Activated B cell treated with CpG ODN at 0.5 μM for 24 hours (primary cell): Measurements from ENCODE around the gene PTCH2. TPM values are rescaled to one million over a fixed set of nuclear protein-coding genes. Genes with fewer than 3 reads are reported as not detected.

Source experiments
- ATAC-seq: fragments of 200-7000 bp; cut with Tn5 transposase; one replicate; pipeline ENCODE4 v1.10.0; 2021; ENCODE audit warnings: low read depth, mild to moderate bottlenecking, moderate library complexity
- CTCF ChIA-PET: fragments of 350-600 bp; sonication (Branson Sonifier 250); formaldehyde crosslinking; loops from one replicate; lab custom pipeline; 2021; ENCODE audit warnings: antibody characterized with exemption; lab: Charles Lee
- POLR2A ChIA-PET: fragments of 350-600 bp; sonication (Branson Sonifier 250); formaldehyde crosslinking; loops from one replicate; lab custom pipeline; 2021; ENCODE audit warnings: antibody characterized with exemption; lab: Charles Lee
- DNase-seq: peaks from one replicate; pipeline ENCODE4 v3.0.0; 2022
- H3K27ac Mint-ChIP-seq: one replicate; pipeline ENCODE4 v1.8.0; 2020; ENCODE audit warnings: mixed read lengths
- H3K27me3 Mint-ChIP-seq: one replicate; pipeline ENCODE4 v1.8.0; 2021; ENCODE audit warnings: mixed read lengths
- H3K36me3 Mint-ChIP-seq: one replicate; pipeline ENCODE4 v1.8.0; 2021; ENCODE audit warnings: low read depth, mixed read lengths
- H3K4me1 Mint-ChIP-seq: one replicate; pipeline ENCODE4 v1.8.0; 2021; ENCODE audit warnings: mixed read lengths
- H3K4me3 Mint-ChIP-seq: one replicate; pipeline ENCODE4 v1.8.0; 2020; ENCODE audit warnings: mild to moderate bottlenecking, mixed read lengths
- H3K9me3 Mint-ChIP-seq: one replicate; pipeline ENCODE4 v1.8.0; 2020; ENCODE audit warnings: mixed read lengths
- CTCF ChIP-seq: fragments of 200-600 bp; IDR thresholded peaks from one replicate; pipeline ENCODE4 v1.8.0; 2022; ENCODE audit warnings: antibody characterized with exemption, mild to moderate bottlenecking
- intact Hi-C: fragments of 100-400 bp; cut with micrococcal nuclease; formaldehyde crosslinking; loops from one replicate; pipeline ENCODE4 v1.15.1; 2024
- total RNA-seq: library from RNA; stranded (reverse); gene quantifications from 2 replicates; pipeline ENCODE4 v1.2.3, GENCODE V29; 2022

Gene PTCH2
- total RNA-seq, 1 donor from 2014 or later: 1.2 TPM

- intact Hi-C loops: no loop called here
- Mint-ChIP-seq H3K4me3 (no peak overlapping the region), H3K4me1 (peaks cover 13% of the 10 kb centered on the region), H3K27ac (no peak overlapping the region), H3K36me3 (no peaks in the 10 kb centered on the region), H3K27me3 (no peaks in the 10 kb centered on the region), H3K9me3 (no peaks in the 10 kb centered on the region)
- no peak for ATAC-seq
- POLR2A ChIA-PET: interaction anchor here (0.6 to 1.3 kb wide), 2 partner anchors 10 to 23 kb away, joined by 5 to 6 read pairs; no protein-coding TSS in a partner anchor
- CTCF ChIA-PET: no interaction called here
- TF ChIP-seq CTCF: no peak
- DNase-seq: no peak
Observed at GRCh38 chr1:44832056-44832705, 10.9 kb downstream of the PTCH2 start.

- H3K27me3 Mint-ChIP-seq: no peaks in the 10 kb centered on the region
- H3K27ac Mint-ChIP-seq: peak overlapping the region; percentile 4
- DNase-seq (no peak), ATAC-seq (no peak)
- intact Hi-C loops: no loop called here
- TF ChIP-seq CTCF: no peak
- H3K4me3 Mint-ChIP-seq: no peak overlapping the region
- peaks cover 13% of the 10 kb centered on the region for H3K4me1 Mint-ChIP-seq
- no peaks in the 10 kb centered on the region for H3K9me3 Mint-ChIP-seq
- H3K36me3 Mint-ChIP-seq: no peaks in the 10 kb centered on the region
- POLR2A ChIA-PET: interaction anchor here (1.0 kb wide), 1 partner anchor 101 kb away, joined by 3 read pairs; the partner anchor contains the start of gene RNU5D-1
- CTCF ChIA-PET: no interaction called here
Observed at GRCh38 chr1:44831516-44831915, 11.5 kb downstream of the PTCH2 start.

GRCh38 chr1:44830900-44831304 is 12.2 kb downstream of the PTCH2 start:
- POLR2A ChIA-PET: interaction anchor here (0.6 to 2.0 kb wide), 3 partner anchors 11 to 104 kb away, joined by 3 to 16 read pairs (median 3); partner anchors contain the start of gene RNU5D-1
- no peak for TF ChIP-seq CTCF
- Mint-ChIP-seq H3K9me3 (no peaks in the 10 kb centered on the region), H3K36me3 (no peaks in the 10 kb centered on the region), H3K27me3 (no peaks in the 10 kb centered on the region), H3K4me1 (peaks cover 10% of the 10 kb centered on the region), H3K27ac (no peak overlapping the region), H3K4me3 (no peak overlapping the region)
- ATAC-seq: no peak
- no peak for DNase-seq
- intact Hi-C loops: no loop called here
- CTCF ChIA-PET: interaction anchor here (1.3 kb wide), 1 partner anchor 44 kb away, joined by 4 read pairs; no protein-coding TSS in a partner anchor

GRCh38 chr1:44829506-44830384 is 13.3 kb downstream of the PTCH2 start:
- H3K4me1 Mint-ChIP-seq: peaks cover 5% of the 10 kb centered on the region
- no peaks in the 10 kb centered on the region for H3K36me3 Mint-ChIP-seq
- H3K27ac Mint-ChIP-seq: no peak overlapping the region
- ChIA-PET POLR2A (interaction anchor here (0.6 to 2.0 kb wide), 4 partner anchors 8 to 46 kb away, joined by 3 to 16 read pairs (median 3); partner anchors contain the start of gene BTBD19), CTCF (interaction anchor here (1.3 kb wide), 1 partner anchor 43 kb away, joined by 4 read pairs; no protein-coding TSS in a partner anchor)
- no peak overlapping the region for H3K4me3 Mint-ChIP-seq
- no peaks in the 10 kb centered on the region for H3K9me3 Mint-ChIP-seq
- no peaks in the 10 kb centered on the region for H3K27me3 Mint-ChIP-seq
- intact Hi-C loops: no loop called here
- TF ChIP-seq CTCF: no peak
- DNase-seq: no peak
- no peak for ATAC-seq
